ENCODE results near the gene SMURF1.
A peak's percentile ranks its signal among the peaks of the same experiment; 100 is the strongest.
"Not testable (repeated sequence)": the region's sequence is repeated elsewhere in the genome, so short reads cannot be mapped to it uniquely, and the experiment has no call there.

The SMURF1 gene

GRCh38 chr7:99116144-99116543 is 27.8 kb downstream of the SMURF1 start:
- H3K27ac Mint-ChIP-seq, result no peak overlapping the region
- H3K9me3 Mint-ChIP-seq, result peaks cover 6% of the 10 kb centered on the region
- no peak for ATAC-seq
- no peak overlapping the region for H3K4me3 Mint-ChIP-seq
- no peaks in the 10 kb centered on the region for H3K27me3 Mint-ChIP-seq
- H3K4me1 Mint-ChIP-seq, result peaks cover 60% of the 10 kb centered on the region
- peaks cover 63% of the 10 kb centered on the region for H3K36me3 Mint-ChIP-seq

GRCh38 chr7:99115379-99115778 is 28.5 kb downstream of the SMURF1 start:
- Mint-ChIP-seq H3K27me3 (no peaks in the 10 kb centered on the region), H3K27ac (no peak overlapping the region), H3K9me3 (peaks cover 6% of the 10 kb centered on the region), H3K36me3 (peaks cover 58% of the 10 kb centered on the region), H3K4me3 (no peak overlapping the region), H3K4me1 (peaks cover 54% of the 10 kb centered on the region)
- ATAC-seq, result no peak

- Mint-ChIP-seq H3K4me3 (no peak overlapping the region), H3K27ac (no peak overlapping the region), H3K9me3 (peaks cover 6% of the 10 kb centered on the region), H3K4me1 (peaks cover 51% of the 10 kb centered on the region), H3K27me3 (no peaks in the 10 kb centered on the region), H3K36me3 (peaks cover 38% of the 10 kb centered on the region)
- ATAC-seq, result no peak
Observed at GRCh38 chr7:99112979-99113378, 30.9 kb downstream of the SMURF1 start.

GRCh38 chr7:99112097-99112496 is 31.8 kb downstream of the SMURF1 start:
- Mint-ChIP-seq H3K4me1 (peaks cover 54% of the 10 kb centered on the region), H3K36me3 (peaks cover 35% of the 10 kb centered on the region), H3K27ac (peak overlapping the region; percentile 33), H3K4me3 (no peak overlapping the region), H3K27me3 (no peaks in the 10 kb centered on the region), H3K9me3 (peaks cover 6% of the 10 kb centered on the region)
- ATAC-seq, result peak; percentile 71

GRCh38 chr7:99111591-99111990 is 32.3 kb downstream of the SMURF1 start:
- peaks cover 54% of the 10 kb centered on the region for H3K4me1 Mint-ChIP-seq
- no peak overlapping the region for H3K4me3 Mint-ChIP-seq
- H3K9me3 Mint-ChIP-seq, result peaks cover 6% of the 10 kb centered on the region
- no peak for ATAC-seq
- H3K36me3 Mint-ChIP-seq, result peaks cover 31% of the 10 kb centered on the region
- peak overlapping the region; percentile 33 for H3K27ac Mint-ChIP-seq
- H3K27me3 Mint-ChIP-seq, result no peaks in the 10 kb centered on the region

- no peak for ATAC-seq
- Mint-ChIP-seq H3K9me3 (peaks cover 2% of the 10 kb centered on the region), H3K4me3 (no peak overlapping the region), H3K36me3 (peaks cover 18% of the 10 kb centered on the region), H3K4me1 (peaks cover 58% of the 10 kb centered on the region), H3K27me3 (no peaks in the 10 kb centered on the region), H3K27ac (no peak overlapping the region)
Observed at GRCh38 chr7:99109108-99110051, 34.5 kb downstream of the SMURF1 start.

GRCh38 chr7:99108613-99109012 is 35.3 kb downstream of the SMURF1 start:
- no peaks in the 10 kb centered on the region for H3K9me3 Mint-ChIP-seq
- H3K4me3 Mint-ChIP-seq, result no peak overlapping the region
- peaks cover 18% of the 10 kb centered on the region for H3K36me3 Mint-ChIP-seq
- H3K4me1 Mint-ChIP-seq, result peaks cover 65% of the 10 kb centered on the region
- ATAC-seq, result no peak
- H3K27ac Mint-ChIP-seq, result no peak overlapping the region
- no peaks in the 10 kb centered on the region for H3K27me3 Mint-ChIP-seq

- H3K4me1 Mint-ChIP-seq, result peaks cover 67% of the 10 kb centered on the region
- no peak overlapping the region for H3K4me3 Mint-ChIP-seq
- H3K27ac Mint-ChIP-seq, result no peak overlapping the region
- peaks cover 15% of the 10 kb centered on the region for H3K36me3 Mint-ChIP-seq
- no peaks in the 10 kb centered on the region for H3K9me3 Mint-ChIP-seq
- no peaks in the 10 kb centered on the region for H3K27me3 Mint-ChIP-seq
- ATAC-seq, result no peak
Observed at GRCh38 chr7:99106821-99107241, 37.1 kb downstream of the SMURF1 start.

- peaks cover 63% of the 10 kb centered on the region for H3K4me1 Mint-ChIP-seq
- H3K27me3 Mint-ChIP-seq, result no peaks in the 10 kb centered on the region
- H3K27ac Mint-ChIP-seq, result no peak overlapping the region
- H3K4me3 Mint-ChIP-seq, result no peak overlapping the region
- no peak for ATAC-seq
- peaks cover 17% of the 10 kb centered on the region for H3K36me3 Mint-ChIP-seq
- no peaks in the 10 kb centered on the region for H3K9me3 Mint-ChIP-seq
Observed at GRCh38 chr7:99106411-99106810, 37.5 kb downstream of the SMURF1 start.

GRCh38 chr7:99105756-99106155 is 38.2 kb downstream of the SMURF1 start:
- no peak for ATAC-seq
- peaks cover 61% of the 10 kb centered on the region for H3K4me1 Mint-ChIP-seq
- no peak overlapping the region for H3K4me3 Mint-ChIP-seq
- no peaks in the 10 kb centered on the region for H3K9me3 Mint-ChIP-seq
- H3K27ac Mint-ChIP-seq, result no peak overlapping the region
- peaks cover 23% of the 10 kb centered on the region for H3K36me3 Mint-ChIP-seq
- no peaks in the 10 kb centered on the region for H3K27me3 Mint-ChIP-seq

- no peak for ATAC-seq
- H3K27me3 Mint-ChIP-seq, result no peaks in the 10 kb centered on the region
- peak overlapping the region; percentile 25 for H3K27ac Mint-ChIP-seq
- H3K4me3 Mint-ChIP-seq, result no peak overlapping the region
- H3K4me1 Mint-ChIP-seq, result peaks cover 55% of the 10 kb centered on the region
- peaks cover 32% of the 10 kb centered on the region for H3K36me3 Mint-ChIP-seq
- peaks cover 3% of the 10 kb centered on the region for H3K9me3 Mint-ChIP-seq
Observed at GRCh38 chr7:99104631-99105030, 39.3 kb downstream of the SMURF1 start.

- Mint-ChIP-seq H3K4me1 (peaks cover 50% of the 10 kb centered on the region), H3K36me3 (peaks cover 40% of the 10 kb centered on the region), H3K27ac (peak overlapping the region; percentile 25)
- H3K4me3 Mint-ChIP-seq, H3K27me3 Mint-ChIP-seq, H3K9me3 Mint-ChIP-seq, ATAC-seq: not testable (repeated sequence)
Observed at GRCh38 chr7:99103836-99104235, 40.1 kb downstream of the SMURF1 start.

- Mint-ChIP-seq H3K4me3 (no peak overlapping the region), H3K9me3 (peaks cover 9% of the 10 kb centered on the region), H3K4me1 (peaks cover 50% of the 10 kb centered on the region), H3K36me3 (peaks cover 48% of the 10 kb centered on the region), H3K27me3 (no peaks in the 10 kb centered on the region), H3K27ac (peak overlapping the region; percentile 51)
- ATAC-seq, result peak; percentile 45
Observed at GRCh38 chr7:99102809-99103690, 40.9 kb downstream of the SMURF1 start.

GRCh38 chr7:99102361-99102760 is 41.5 kb downstream of the SMURF1 start:
- no peak for ATAC-seq
- Mint-ChIP-seq H3K36me3 (peaks cover 54% of the 10 kb centered on the region), H3K27ac (no peak overlapping the region), H3K9me3 (peaks cover 9% of the 10 kb centered on the region), H3K4me3 (no peak overlapping the region), H3K27me3 (no peaks in the 10 kb centered on the region), H3K4me1 (peaks cover 45% of the 10 kb centered on the region)

GRCh38 chr7:99101516-99101915 is 42.4 kb downstream of the SMURF1 start:
- Mint-ChIP-seq H3K4me1 (peaks cover 47% of the 10 kb centered on the region), H3K36me3 (peaks cover 63% of the 10 kb centered on the region)
- H3K4me3 Mint-ChIP-seq, H3K27ac Mint-ChIP-seq, H3K9me3 Mint-ChIP-seq, ATAC-seq, H3K27me3 Mint-ChIP-seq: not testable (repeated sequence)

Measured in stimulated activated memory B cell treated with anti-CD40 and anti-IgM and Interleukin-4, amounts not matched to agents 10 μg/mL and 1 μg/mL and 100 μg/mL, for 72 hours (primary cell).